ENCODE results near the gene CTLA4.

DNA sequence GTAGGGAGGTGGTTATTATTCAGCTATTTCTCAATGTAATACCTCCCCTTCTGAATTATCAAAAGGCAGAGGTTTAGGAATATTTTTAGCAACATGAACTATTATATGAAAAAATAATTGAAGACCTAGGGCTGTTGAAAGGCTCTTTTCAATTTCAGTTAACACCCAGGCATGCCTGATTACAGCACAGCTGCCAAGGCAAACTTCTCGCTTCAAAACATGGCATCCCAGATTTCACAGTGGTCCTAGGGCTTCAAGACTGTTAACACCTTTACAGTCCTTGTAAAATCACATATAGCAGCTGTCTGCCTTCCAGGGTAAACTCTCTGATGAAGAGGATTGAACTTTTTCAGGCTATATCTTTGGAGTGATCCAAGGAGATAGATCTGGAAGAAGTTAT is 23.2 kb downstream of the CTLA4 start:
- no peak for TF ChIP-seq EP300 (IDR thresholded peaks at IDR 0.05)
- no peak for TF ChIP-seq POLR2A (IDR thresholded peaks at IDR 0.05)
